HT-29 (cell line): ENCODE results near the gene LILRA6. TPM values are rescaled to one million over a fixed set of nuclear protein-coding genes. Genes with fewer than 3 reads are reported as not detected.
"Not testable (repeated sequence)": the region's sequence is repeated elsewhere in the genome, so short reads cannot be mapped to it uniquely, and the experiment has no call there.

ENCODE experiments used
- DNase-seq: peaks from one replicate; pipeline ENCODE4 v3.0.0-alpha.2; 2015; ENCODE audit warnings: low spot score
- total RNA-seq: library from RNA; depleted of rRNA; stranded (reverse); fragments of >200 nt; shearing (Covaris generic); gene quantifications from 2 replicates; pipeline ENCODE4 v1.2.3, GENCODE V29; 2014

LILRA6 gene
- total RNA-seq, 1 experiment from 2014 or later: not detected

DNA sequence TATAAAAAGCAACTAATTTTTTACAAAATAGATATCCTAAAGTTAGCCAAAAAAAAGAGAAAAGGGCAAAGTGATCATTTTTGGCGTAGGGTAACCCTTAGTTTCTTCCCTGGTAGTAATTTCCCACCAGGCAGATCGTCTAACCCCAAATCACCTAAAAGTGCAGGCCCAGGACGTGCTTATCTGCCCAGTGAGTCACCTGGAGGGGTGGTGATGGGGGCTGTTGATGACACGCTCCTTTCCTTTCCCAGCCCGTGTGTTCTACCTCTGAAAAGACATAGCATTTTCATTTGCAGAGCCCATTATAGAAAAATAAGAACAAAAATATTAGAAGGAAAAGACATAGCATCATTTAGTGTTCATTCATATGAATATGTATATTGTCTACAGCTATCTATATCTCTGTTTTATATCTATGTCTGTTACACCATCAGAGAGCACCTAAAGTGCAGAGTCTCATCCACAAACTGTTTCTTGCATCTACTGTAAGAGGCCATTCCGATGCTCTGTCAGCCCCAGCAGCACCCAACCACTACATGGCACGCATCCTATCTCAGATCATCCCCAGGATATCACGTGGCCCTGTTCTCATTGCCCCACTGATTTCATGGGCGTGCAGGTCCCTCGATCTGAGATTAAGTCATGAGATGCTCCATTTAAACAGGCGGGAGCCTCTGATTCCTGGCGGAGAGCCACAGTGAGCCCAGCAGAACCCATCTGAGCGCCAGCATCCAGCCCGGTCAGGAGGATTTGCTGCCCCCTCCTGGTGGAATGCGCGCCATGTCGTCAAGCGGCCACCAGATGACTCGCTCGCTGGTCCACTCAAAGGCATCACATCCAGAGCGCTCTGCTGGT is 11.3 kb downstream of the LILRA6 start:
- DNase-seq: peak; percentile 98

DNA sequence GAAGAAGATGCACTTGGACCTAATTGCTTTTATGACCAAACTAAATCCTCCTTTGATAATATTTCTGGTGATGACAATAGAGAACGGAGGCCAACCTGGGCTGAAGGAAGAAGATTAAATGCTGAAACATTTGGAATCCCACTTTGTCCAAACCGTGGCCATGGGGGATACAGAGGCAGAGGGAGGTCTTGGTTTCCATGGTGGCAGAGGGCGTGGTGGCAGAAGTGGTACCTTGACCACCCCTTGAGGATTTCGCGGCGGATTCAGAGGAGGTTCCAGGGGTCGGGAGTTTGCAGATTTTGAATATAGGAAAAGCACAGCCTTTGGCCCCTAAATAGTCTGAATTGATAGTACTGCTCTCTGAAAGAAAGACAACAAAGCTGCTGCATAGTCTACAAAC is 12.6 kb downstream of the LILRA6 start:
- no peak for DNase-seq

- DNase-seq: no peak
Measured at GRCh38 chr19:54229146-54229545, 13.4 kb downstream of the LILRA6 start.

- DNase-seq: not testable (repeated sequence)
Measured at GRCh38 chr19:54224619-54225018, 18.0 kb downstream of the LILRA6 start.

- DNase-seq: not testable (repeated sequence)
Measured at GRCh38 chr19:54223937-54224281, 18.7 kb downstream of the LILRA6 start.

GRCh38 chr19:54223277-54223936 is 19.2 kb downstream of the LILRA6 start:
- not testable (repeated sequence) for DNase-seq

GRCh38 chr19:54222474-54223276 is 19.9 kb downstream of the LILRA6 start, which contains the start of gene LILRB3:
LILRB3 (minus strand) TSS chr19:54223007; CDS start chr19:54222976, 31 bp downstream.
- not testable (repeated sequence) for DNase-seq

DNA sequence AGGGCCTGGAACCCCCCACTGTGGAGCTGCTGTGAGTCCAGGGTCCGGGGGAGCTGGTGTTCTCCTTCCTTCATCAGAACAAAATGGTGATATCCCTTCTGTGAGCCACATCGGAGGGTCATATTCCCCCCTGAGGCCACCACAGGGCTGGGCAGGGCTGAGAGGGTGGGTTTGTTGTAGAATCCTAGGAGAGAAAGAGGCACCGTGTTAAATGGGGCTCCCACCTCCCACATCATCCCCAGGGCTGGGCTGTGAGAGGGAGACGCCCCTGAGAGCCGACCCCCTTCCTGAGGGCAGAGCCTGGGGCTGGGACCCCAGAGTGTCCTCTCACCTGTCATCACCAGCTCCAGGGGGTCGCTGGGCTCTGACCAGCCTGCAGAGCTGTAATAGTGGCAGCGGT is 20.6 kb downstream of the LILRA6 start:
- DNase-seq: not testable (repeated sequence)

DNA sequence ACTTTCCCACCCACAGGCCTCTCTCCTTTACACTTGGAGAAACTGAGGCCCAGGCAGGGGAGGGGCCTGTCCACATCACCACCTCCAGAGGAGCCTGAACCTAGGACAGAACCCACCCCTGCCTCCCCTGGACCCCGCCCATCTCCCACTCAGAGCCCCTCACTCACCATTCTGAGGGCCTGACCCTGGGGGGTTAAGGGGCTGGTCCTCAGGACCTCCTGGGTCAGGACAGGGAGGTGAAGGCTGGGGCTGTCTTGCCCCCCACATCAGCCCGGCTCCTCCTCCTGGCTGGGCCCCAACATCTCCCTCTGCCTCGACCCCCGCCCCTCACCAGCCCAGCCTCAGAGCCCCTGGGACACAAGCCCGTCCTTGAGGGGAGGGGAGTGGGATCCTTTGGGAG is 22.9 kb downstream of the LILRA6 start:
- DNase-seq: not testable (repeated sequence)

GRCh38 chr19:54218960-54219661 is 23.5 kb downstream of the LILRA6 start:
- DNase-seq: no peak

DNA sequence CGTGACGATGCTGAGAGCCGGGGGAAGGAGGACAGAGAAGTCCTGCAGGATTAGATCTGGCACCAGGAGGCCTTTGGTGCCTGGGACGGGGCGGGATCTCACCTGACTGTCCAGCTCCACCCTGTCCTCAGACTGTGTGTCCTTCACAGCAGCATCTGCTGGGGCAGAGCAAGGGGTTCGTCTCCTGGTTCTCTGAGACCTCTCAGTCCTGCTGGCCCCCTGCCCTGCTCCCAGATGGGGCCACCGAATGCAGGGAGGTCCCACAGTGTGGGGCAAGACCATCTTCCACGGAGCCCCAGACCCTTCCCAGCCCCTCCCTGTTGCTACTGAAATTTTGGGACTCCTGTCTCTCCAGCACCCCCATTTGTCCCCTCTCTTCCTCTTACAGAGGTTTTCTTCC is 24.3 kb downstream of the LILRA6 start:
- no peak for DNase-seq

DNA sequence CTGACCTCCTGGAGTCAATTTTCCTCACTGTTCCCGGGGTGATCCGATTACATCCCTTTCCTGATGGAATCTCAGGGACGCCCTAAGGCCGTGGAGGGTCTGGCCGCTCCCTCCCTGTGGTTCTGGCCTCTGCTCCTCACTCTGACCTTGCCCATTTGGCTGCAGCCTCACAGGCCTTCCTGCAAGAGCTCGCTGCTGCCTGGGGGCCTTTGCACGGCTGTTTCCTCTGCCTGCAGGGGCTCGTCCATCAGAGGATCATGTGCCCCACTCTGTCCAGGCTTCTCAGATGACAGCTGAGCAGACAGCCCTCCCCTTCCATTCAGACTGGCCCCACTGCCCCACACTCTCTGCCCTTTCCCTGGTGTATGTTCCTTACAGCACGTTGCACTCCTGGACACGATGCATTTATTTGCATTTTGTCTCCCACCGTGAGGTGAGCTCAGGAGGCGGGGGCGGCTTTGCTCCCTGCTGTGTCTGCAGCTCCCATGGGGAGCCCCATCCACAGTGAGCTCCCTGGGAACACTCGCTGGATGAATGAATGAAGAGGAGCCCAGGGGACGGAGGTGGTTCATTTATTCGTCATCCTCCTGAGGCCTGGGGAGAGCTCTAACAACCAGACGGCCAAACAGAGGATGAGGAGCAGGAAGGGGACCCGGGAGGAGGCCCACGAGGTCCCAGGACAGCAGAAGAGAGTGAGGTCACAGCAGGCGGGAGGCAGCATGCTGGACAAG is 24.9 kb downstream of the LILRA6 start:
- not testable (repeated sequence) for DNase-seq

GRCh38 chr19:54216869-54217268 is 25.7 kb downstream of the LILRA6 start:
- DNase-seq: no peak

- not testable (repeated sequence) for DNase-seq
Measured at GRCh38 chr19:54214734-54215133, 27.9 kb downstream of the LILRA6 start.

GRCh38 chr19:54214217-54214616 is 28.4 kb downstream of the LILRA6 start:
- not testable (repeated sequence) for DNase-seq

DNA sequence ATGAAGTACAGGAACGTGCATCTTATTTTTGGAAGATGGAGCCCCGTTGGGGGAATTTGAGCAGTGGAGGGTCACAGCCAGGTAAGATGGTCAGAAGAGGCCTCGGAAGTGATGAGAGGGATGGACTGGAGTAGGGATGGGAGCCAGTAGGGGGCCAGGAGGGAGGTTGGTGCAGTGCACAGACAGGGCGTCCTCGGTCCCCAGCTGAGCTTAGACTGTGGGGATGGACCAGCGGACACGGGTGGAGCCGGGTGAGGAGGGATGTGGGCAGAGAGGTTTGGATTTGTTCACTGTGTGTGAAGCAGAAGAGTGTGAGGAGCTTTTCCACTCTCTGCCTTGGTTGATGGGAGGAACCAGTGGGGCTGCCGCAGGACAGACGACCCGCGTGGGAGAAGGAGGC is 31.4 kb downstream of the LILRA6 start:
- DNase-seq: no peak

DNA sequence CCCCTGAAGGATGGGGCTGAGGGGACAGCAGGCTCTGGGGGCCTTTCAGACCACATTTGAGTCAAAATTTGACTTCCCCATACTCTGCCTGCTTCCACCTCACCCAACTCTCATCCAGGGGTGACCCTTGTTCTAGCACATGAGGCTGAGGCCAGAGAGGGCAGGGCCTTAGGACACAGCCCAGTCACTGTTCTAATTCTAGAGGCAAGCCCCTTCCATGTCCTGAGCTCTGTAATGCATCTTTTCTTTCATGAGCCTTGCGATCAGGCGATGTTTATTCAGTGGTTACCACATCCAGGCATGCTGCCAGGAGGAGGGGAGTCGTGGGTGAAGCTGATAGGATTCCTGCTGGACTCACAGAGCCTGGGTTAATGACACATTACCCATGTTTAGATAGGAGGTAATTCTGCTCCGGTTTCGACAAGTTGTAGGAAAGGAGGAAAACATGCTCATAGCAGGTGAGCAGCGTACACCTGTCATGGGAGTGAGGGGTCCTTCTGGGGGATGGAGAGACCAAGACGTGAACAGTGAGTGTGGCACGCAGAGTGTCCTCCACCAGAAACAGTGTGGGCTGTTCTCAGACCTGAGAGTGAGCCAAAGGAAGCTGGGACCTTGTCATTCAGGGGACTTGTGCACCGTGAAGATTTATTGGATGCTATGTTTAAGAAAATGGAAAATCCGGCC is 32.6 kb downstream of the LILRA6 start:
- DNase-seq: peak; percentile 100

DNA sequence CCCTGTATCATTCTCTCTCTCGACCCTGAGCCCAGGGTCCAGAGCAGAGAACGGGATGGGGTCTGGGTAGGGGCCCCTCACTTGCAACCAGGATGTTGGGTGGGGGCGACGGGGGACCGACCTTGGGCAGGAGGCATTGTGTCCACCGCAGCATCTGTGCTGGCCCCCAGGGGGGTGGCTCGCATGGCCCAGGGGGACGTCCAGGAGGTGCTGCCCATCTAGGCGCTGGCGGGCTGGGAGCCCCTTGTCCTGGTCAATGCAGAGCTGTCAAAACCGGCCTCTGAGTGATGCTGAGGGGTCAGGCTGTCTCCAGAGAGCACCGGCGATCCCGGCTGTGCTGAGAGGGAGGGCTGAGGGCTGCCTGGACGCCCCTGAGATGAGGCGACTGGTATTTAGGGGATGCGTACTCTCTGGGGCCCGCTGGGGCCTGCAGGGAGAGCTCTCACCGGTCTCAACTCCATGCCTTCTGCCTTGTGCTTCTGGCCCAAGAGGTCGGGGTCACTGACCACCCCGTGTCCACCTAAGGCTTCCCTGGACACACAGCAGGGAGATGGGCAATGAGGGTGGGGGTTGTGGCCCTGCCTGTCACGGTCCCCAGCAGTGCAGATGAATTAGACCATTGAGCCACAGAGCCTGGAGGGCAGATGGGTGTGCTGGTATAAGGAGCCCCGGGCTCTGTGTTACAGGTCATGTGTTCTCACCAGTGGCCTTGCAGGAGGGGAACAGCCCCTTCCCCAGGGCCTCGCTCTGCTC is 33.4 kb downstream of the LILRA6 start:
- peak; percentile 54 for DNase-seq

DNA sequence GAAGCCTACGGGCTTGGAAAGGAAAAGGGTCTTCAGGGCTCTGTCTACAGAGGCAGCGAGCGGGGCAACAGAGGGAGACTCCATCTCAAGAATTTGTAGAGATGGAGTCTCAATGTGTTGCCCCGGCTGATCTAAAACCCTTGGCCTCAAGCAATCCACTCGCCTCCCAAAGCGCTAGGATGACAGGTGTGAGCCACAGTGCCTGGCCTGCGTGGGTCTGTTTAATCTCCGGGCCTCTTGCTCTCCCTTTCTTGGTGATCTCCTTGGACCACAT is 33.9 kb downstream of the LILRA6 start:
- no peak for DNase-seq
